ENCODE data around the gene SMCP.

DNA sequence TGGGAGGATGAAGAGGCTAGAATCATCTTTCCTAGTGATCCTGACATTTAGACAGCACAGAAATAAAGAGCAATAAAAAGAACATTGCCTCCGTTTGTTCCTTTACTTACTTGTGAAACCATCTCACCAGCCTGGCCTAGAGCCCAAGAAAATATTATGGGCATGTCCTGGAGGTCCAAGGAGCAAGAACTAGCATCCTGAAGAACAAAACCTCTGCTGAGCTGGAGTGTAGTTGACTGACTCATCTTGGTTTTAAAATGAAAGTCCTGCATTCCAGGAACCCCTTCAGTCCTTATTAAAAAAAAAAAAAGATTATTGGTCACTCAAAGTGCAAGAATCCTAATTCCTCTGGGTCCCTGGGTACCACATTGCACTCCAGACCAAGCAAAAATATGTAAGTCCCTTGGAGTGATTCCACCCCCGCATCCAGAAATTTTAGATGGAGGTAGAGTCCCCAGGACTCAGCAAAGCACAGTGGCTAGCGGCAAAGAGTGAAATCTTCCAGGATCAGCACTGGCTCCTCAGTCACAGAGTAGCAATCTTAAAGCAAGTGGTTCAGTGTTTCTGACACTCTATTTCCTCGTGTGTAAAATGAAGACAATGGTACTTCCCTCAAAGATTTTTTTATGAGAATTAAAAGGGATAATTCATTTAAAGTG, 7.0 kb downstream of the SMCP start:
- TF ChIP-seq RAD21 (IDR thresholded peaks at IDR 0.05; ENCODE audit: low read depth): no peak
- no peak for TF ChIP-seq YY1 (IDR thresholded peaks at IDR 0.05; ENCODE audit: low read depth)
- TF ChIP-seq EP300 (IDR thresholded peaks at IDR 0.05; ENCODE audit: borderline replicate concordance): no peak
- TF ChIP-seq, protein P1, sequence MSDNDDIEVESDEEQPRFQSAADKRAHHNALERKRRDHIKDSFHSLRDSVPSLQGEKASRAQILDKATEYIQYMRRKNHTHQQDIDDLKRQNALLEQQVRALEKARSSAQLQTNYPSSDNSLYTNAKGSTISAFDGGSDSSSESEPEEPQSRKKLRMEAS (IDR thresholded peaks at IDR 0.05): no peak
- no peak for TF ChIP-seq TAF1 (IDR thresholded peaks at IDR 0.05; ENCODE audit: low read depth)
- no peak for TF ChIP-seq FOXM1 (IDR thresholded peaks at IDR 0.05; ENCODE audit: borderline replicate concordance, low read depth)
- TF ChIP-seq EGR1 (IDR thresholded peaks at IDR 0.05): no peak
- TF ChIP-seq TEAD4 (IDR thresholded peaks at IDR 0.05): no peak
- no peak for TF ChIP-seq CREB1 (IDR thresholded peaks at IDR 0.05; ENCODE audit: low read depth)
- TF ChIP-seq CEBPB (IDR thresholded peaks at IDR 0.05): no peak
- no peak for TF ChIP-seq ZBTB7A (IDR thresholded peaks at IDR 0.05; ENCODE audit: low read depth)
